Memory B cell (primary cell): ENCODE measurements around the gene SETD1A.

Source experiments
- ATAC-seq: fragments of 150-1000 bp; cut with Tn5 transposase; 2 replicates; pipeline ENCODE4 v1.10.0; 2021; ENCODE audit warnings: low read depth, mild to moderate bottlenecking, moderate library complexity
- DNase-seq, 2 donors: peaks; one replicate each; pipeline ENCODE4 v3.0.0; 2022; ENCODE audit warnings: low spot score in 2 of 2
- H3K27ac Mint-ChIP-seq: one replicate; pipeline ENCODE4 v1.8.0; 2022; ENCODE audit warnings: mild to moderate bottlenecking, moderate library complexity, mixed read lengths
- H3K27me3 Mint-ChIP-seq: one replicate; pipeline ENCODE4 v1.8.0; 2022; ENCODE audit warnings: mixed read lengths
- H3K36me3 Mint-ChIP-seq: one replicate; pipeline ENCODE4 v1.8.0; 2022; ENCODE audit warnings: mild to moderate bottlenecking, mixed read lengths
- H3K4me1 Mint-ChIP-seq: one replicate; pipeline ENCODE4 v1.8.0; 2022; ENCODE audit warnings: mixed read lengths
- H3K4me3 Mint-ChIP-seq: one replicate; pipeline ENCODE4 v1.8.0; 2022; ENCODE audit warnings: mild to moderate bottlenecking, moderate library complexity, mixed read lengths
- H3K9me3 Mint-ChIP-seq: one replicate; pipeline ENCODE4 v1.8.0; 2022; ENCODE audit warnings: mixed read lengths

Gene SETD1A

DNA sequence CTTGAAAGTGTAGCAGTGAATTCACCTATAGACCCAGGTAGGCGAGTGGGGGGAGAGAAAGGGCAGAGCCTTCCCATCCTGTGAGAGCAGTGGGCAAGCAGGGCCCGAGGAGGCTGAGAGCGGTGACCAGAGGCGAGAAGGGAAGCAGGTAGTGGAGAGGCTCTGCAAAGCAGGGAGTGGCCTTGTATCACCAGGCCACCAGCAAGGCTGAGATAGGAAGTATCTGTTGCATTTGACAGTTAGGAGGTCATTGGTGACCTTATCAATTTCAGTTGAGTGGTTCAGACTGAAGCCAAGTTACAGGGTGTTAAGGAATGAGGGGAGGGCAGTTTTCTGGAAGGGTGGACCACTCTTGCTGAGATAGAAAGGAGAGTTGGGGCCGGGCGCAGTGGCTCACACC lies 16.8 kb downstream of the SETD1A start:
- no peaks in the 10 kb centered on the region for H3K9me3 Mint-ChIP-seq
- peak overlapping the region; percentile 21 for H3K27ac Mint-ChIP-seq
- DNase-seq (no peak), ATAC-seq (no peak)
- no peak overlapping the region for H3K4me3 Mint-ChIP-seq
- H3K4me1 Mint-ChIP-seq, result peaks cover 8% of the 10 kb centered on the region
- H3K36me3 Mint-ChIP-seq, result peaks cover 56% of the 10 kb centered on the region
- no peaks in the 10 kb centered on the region for H3K27me3 Mint-ChIP-seq

- ATAC-seq (no peak), DNase-seq (no peak)
- Mint-ChIP-seq H3K4me3 (no peak overlapping the region), H3K36me3 (peaks cover 48% of the 10 kb centered on the region), H3K4me1 (peaks cover 8% of the 10 kb centered on the region), H3K27ac (peak overlapping the region; percentile 40), H3K27me3 (no peaks in the 10 kb centered on the region), H3K9me3 (no peaks in the 10 kb centered on the region)
Observed at GRCh38 chr16:30976486-30976885, 18.9 kb downstream of the SETD1A start.

GRCh38 chr16:30977502-30977901 lies 19.9 kb downstream of the SETD1A start:
- Mint-ChIP-seq H3K27me3 (no peaks in the 10 kb centered on the region), H3K36me3 (peaks cover 47% of the 10 kb centered on the region), H3K9me3 (no peaks in the 10 kb centered on the region), H3K4me3 (no peak overlapping the region), H3K27ac (peak overlapping the region; percentile 46), H3K4me1 (peaks cover 9% of the 10 kb centered on the region)
- peak; percentile 19 for ATAC-seq
- no peak for DNase-seq

DNA sequence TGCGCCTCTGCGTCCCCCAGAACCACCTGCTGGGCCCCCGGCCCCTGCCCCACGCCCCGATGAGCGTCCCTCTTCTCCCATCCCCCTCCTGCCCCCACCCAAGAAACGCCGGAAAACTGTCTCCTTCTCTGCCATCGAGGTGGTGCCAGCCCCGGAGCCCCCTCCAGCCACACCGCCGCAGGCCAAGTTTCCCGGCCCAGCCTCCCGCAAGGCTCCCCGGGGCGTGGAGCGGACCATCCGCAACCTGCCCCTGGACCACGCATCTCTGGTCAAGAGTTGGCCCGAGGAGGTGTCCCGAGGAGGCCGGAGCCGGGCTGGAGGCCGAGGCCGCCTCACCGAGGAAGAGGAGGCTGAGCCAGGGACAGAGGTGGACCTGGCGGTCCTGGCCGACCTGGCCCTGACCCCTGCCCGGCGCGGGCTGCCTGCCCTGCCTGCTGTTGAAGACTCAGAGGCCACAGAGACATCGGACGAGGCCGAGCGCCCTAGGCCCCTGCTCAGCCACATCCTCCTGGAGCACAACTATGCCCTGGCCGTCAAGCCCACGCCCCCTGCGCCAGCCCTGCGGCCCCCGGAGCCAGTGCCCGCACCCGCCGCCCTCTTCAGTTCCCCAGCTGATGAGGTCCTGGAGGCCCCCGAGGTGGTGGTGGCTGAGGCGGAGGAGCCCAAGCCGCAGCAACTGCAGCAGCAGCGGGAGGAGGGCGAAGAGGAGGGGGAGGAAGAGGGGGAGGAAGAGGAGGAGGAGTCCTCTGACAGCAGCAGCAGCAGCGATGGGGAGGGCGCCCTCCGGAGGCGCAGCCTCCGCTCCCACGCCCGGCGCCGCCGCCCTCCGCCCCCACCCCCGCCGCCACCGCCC lies 21.8 kb downstream of the SETD1A start:
- Mint-ChIP-seq H3K4me1 (peaks cover 9% of the 10 kb centered on the region), H3K27me3 (no peaks in the 10 kb centered on the region), H3K36me3 (peaks cover 39% of the 10 kb centered on the region)

DNA sequence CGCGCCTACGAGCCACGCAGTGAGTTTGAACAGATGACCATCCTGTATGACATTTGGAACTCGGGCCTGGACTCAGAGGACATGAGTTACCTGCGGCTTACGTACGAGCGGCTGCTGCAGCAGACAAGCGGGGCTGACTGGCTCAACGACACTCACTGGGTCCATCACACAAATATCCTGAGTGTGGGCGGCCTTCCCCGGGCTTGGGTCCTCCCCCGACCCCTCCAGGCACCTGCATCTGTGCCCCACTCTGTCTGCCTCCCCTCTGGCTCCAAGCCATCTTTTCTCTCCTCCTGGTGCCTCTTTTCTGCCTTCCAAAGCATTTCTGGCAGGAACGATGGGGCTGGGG lies 22.4 kb downstream of the SETD1A start:
- H3K4me1 Mint-ChIP-seq, result peaks cover 10% of the 10 kb centered on the region
- no peaks in the 10 kb centered on the region for H3K27me3 Mint-ChIP-seq
- no peak for DNase-seq
- no peaks in the 10 kb centered on the region for H3K9me3 Mint-ChIP-seq
- H3K27ac Mint-ChIP-seq, result peak overlapping the region; percentile 39
- H3K36me3 Mint-ChIP-seq, result peaks cover 38% of the 10 kb centered on the region
- H3K4me3 Mint-ChIP-seq, result no peak overlapping the region
- no peak for ATAC-seq

More for the DNA sequence above, 21.8 kb downstream of the SETD1A start:
- ATAC-seq (no peak), DNase-seq (no peak)
- no peak overlapping the region for H3K27ac Mint-ChIP-seq
- H3K9me3 Mint-ChIP-seq, result no peaks in the 10 kb centered on the region
- no peak overlapping the region for H3K4me3 Mint-ChIP-seq

- ATAC-seq (no peak), DNase-seq (no peak)
- no peaks in the 10 kb centered on the region for H3K9me3 Mint-ChIP-seq
- H3K27ac Mint-ChIP-seq, result peak overlapping the region; percentile 39
- H3K36me3 Mint-ChIP-seq, result peaks cover 38% of the 10 kb centered on the region
- H3K4me1 Mint-ChIP-seq, result peaks cover 13% of the 10 kb centered on the region
- no peaks in the 10 kb centered on the region for H3K27me3 Mint-ChIP-seq
- no peak overlapping the region for H3K4me3 Mint-ChIP-seq
Observed at GRCh38 chr16:30980434-30980833, 22.9 kb downstream of the SETD1A start.

- Mint-ChIP-seq H3K9me3 (no peaks in the 10 kb centered on the region), H3K4me1 (peaks cover 13% of the 10 kb centered on the region), H3K4me3 (no peak overlapping the region), H3K36me3 (peaks cover 32% of the 10 kb centered on the region), H3K27ac (no peak overlapping the region), H3K27me3 (no peaks in the 10 kb centered on the region)
- ATAC-seq (no peak), DNase-seq (no peak)
Observed at GRCh38 chr16:30980959-30981358, 23.4 kb downstream of the SETD1A start.

DNA sequence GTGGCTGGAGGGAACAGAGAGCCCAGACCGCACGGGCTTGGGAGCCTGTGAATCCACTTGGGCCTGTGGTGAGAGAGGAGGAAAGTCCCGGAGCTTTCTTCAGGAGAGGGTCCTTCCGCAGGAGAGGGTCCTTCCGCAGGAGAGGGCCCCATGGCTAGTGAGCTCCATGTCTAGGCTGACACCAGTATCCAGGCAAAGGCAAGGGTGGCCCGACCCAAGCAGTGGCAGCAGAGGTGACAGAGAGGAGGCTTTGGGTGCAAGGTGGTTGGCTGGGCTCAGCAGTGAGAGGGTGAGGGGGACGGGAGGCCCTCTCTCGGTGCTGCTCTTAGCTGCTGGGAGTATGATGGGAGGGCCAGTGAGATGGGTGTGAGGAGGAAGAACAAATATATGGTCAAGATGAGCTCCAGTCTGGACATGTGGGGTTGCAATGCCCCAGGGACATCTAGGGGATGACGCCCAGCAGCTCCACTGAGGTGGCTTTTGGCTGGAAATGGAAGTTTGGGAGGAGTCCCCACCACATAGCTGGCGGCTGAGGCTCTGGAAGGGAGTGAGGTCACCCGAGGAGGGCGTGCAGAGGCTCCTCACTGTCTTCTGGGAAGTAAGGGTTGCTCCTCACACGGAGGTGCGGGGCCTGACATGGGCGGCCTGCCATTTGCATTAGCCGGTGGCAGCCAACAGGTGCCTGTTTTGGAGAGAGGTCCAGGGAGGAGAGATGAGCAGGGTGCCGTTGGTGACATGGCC lies 25.2 kb downstream of the SETD1A start:
- Mint-ChIP-seq H3K36me3 (peaks cover 23% of the 10 kb centered on the region), H3K9me3 (no peaks in the 10 kb centered on the region), H3K4me1 (peaks cover 8% of the 10 kb centered on the region), H3K27ac (peak overlapping the region; percentile 48), H3K27me3 (no peaks in the 10 kb centered on the region), H3K4me3 (no peak overlapping the region)
- no peak for ATAC-seq
- DNase-seq, result no peak

DNA sequence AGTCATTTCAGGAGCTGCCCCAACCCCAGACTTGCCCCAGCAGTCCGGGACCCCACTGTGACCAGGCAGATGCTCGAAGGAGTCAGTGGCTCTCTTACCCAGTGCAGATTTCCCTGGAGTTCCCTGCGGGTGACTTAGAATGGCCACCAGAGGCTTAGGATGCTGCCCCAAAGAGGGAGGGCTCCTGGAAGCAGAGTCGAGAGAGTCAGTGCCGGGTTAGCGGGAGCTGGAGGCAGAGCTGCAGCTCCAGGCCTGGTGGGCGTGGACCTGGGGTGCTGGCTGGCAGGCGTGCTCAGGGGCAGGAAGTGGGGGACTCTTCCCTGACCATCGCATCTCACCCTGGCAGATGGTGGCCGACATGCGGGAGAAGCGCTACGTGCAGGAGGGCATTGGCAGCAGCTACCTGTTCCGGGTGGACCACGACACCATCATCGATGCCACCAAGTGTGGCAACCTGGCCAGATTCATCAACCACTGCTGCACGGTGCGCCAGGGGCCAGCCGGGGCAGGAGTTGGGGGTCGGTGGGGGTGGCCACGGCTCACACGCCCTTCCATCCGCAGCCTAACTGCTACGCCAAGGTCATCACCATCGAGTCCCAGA lies 25.8 kb downstream of the SETD1A start:
- DNase-seq, result no peak
- Mint-ChIP-seq H3K4me1 (peaks cover 8% of the 10 kb centered on the region), H3K27me3 (no peaks in the 10 kb centered on the region), H3K36me3 (peaks cover 23% of the 10 kb centered on the region), H3K4me3 (no peak overlapping the region), H3K9me3 (no peaks in the 10 kb centered on the region), H3K27ac (peak overlapping the region; percentile 48)
- no peak for ATAC-seq

DNA sequence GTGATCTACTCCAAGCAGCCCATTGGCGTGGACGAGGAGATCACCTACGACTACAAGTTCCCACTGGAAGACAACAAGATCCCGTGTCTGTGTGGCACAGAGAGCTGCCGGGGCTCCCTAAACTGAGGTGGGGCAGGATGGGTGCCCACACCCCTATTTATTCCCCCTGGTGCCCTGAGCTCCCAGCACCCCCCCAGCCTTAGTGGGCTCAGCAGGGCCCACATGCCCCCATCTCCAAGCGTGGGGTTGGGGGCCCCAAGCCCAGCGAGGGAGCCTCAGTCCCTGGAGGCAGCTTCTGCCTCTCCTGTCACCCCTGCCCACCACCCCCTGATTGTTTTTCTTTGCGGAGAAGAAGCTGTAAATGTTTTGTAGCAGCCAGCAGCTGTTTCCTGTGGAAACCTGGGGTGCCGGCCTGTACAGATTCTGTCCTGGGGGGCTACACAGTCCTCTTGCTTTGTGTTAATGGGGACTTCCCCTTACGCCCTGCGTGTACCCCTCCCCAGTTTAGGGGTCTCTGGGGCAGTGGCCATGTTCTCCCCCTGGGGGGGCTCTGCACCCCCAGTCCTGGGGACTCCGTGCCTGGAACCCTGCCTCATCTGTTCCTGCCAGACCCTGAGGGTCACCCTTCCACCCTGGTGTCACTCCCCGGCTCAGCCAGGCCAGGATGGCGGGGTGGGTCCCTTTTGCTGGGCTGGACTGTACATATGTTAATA lies 26.5 kb downstream of the SETD1A start:
- Mint-ChIP-seq H3K36me3 (peaks cover 19% of the 10 kb centered on the region), H3K27ac (no peak overlapping the region), H3K4me1 (peaks cover 8% of the 10 kb centered on the region), H3K9me3 (no peaks in the 10 kb centered on the region), H3K4me3 (no peak overlapping the region), H3K27me3 (no peaks in the 10 kb centered on the region)
- DNase-seq (no peak), ATAC-seq (no peak)

GRCh38 chr16:30984669-30985400 lies 27.3 kb downstream of the SETD1A start, which contains the start of gene HSD3B7:
HSD3B7 (plus strand) TSS chr16:30985207; CDS start chr16:30985659, 452 bp downstream.
- ATAC-seq (peak; percentile 82), DNase-seq (peak; percentile 82 to 90)
- peaks cover 19% of the 10 kb centered on the region for H3K36me3 Mint-ChIP-seq
- H3K9me3 Mint-ChIP-seq, result no peaks in the 10 kb centered on the region
- H3K4me3 Mint-ChIP-seq, result peak within 1 kb of the TSS; percentile 14
- peaks cover 8% of the 10 kb centered on the region for H3K4me1 Mint-ChIP-seq
- H3K27ac Mint-ChIP-seq, result no peak within 1 kb of the TSS
- no peaks in the 10 kb centered on the region for H3K27me3 Mint-ChIP-seq

- no peak overlapping the region for H3K27ac Mint-ChIP-seq
- peak overlapping the region; percentile 14 for H3K4me3 Mint-ChIP-seq
- peak; percentile 11 for ATAC-seq
- peaks cover 8% of the 10 kb centered on the region for H3K4me1 Mint-ChIP-seq
- peaks cover 16% of the 10 kb centered on the region for H3K36me3 Mint-ChIP-seq
- H3K9me3 Mint-ChIP-seq, result no peaks in the 10 kb centered on the region
- no peaks in the 10 kb centered on the region for H3K27me3 Mint-ChIP-seq
- no peak for DNase-seq
Observed at GRCh38 chr16:30985401-30986128, 28.0 kb downstream of the SETD1A start.
